HL-60 (cell line): Measurements from ENCODE around the gene FARP1.

ENCODE experiments used
- CTCF ChIP-seq: IDR thresholded peaks from one replicate; pipeline ENCODE4 v1.5.1; 2011; ENCODE audit warnings: low read length, control low read depth, inconsistent platforms; ENCODE audit not compliant: insufficient read depth
- GABPA ChIP-seq: IDR thresholded peaks from 2 replicates; pipeline ENCODE4 v1.6.1; 2012; ENCODE audit warnings: low read depth
- POLR2AphosphoS5 ChIP-seq: IDR thresholded peaks from 2 replicates; pipeline ENCODE4 v1.6.1; 2012; ENCODE audit warnings: low read depth
- REST ChIP-seq: IDR thresholded peaks from 2 replicates; pipeline ENCODE4 v1.6.1; 2012; ENCODE audit warnings: low read depth; ENCODE audit not compliant: insufficient replicate concordance
- SPI1 ChIP-seq: IDR thresholded peaks from 2 replicates; pipeline ENCODE4 v1.6.1; 2012; ENCODE audit warnings: low read depth, mild to moderate bottlenecking, borderline replicate concordance

- TF ChIP-seq CTCF (no peak), SPI1 (no peak), POLR2AphosphoS5 (no peak), REST (no peak), GABPA (no peak)
Observed at GRCh38 chr13:98462241-98462882, 319.5 kb downstream of the FARP1 start.
